Measurements from ENCODE around the gene PLSCR3.
A peak's percentile ranks its signal among the peaks of the same experiment; 100 is the strongest.

The PLSCR3 gene

GRCh38 chr17:7416323-7416722 is 22.0 kb upstream of the PLSCR3 start:
- no peak for TF ChIP-seq CTCF (IDR thresholded peaks at IDR 0.05; ENCODE audit: low read depth, low read length)
- DNase-seq (ENCODE audit: extremely low read depth, low read depth), result no peak

- TF ChIP-seq CTCF (IDR thresholded peaks at IDR 0.05; ENCODE audit: low read depth, low read length), result no peak
- DNase-seq (ENCODE audit: extremely low read depth, low read depth), result no peak
Measured at GRCh38 chr17:7415784-7416183, 21.5 kb upstream of the PLSCR3 start.

- DNase-seq (ENCODE audit: extremely low read depth, low read depth), result no peak
Measured at GRCh38 chr17:7414837-7415236, 20.5 kb upstream of the PLSCR3 start.

GRCh38 chr17:7413346-7413985 is 19.1 kb upstream of the PLSCR3 start:
- no peak for TF ChIP-seq CTCF (IDR thresholded peaks at IDR 0.05; ENCODE audit: low read depth, low read length)
- peak; percentile 15 for DNase-seq (ENCODE audit: extremely low read depth, low read depth)

More at GRCh38 chr17:7414837-7415236, 20.5 kb upstream of the PLSCR3 start:
- TF ChIP-seq CTCF (IDR thresholded peaks at IDR 0.05; ENCODE audit: low read depth, low read length), result no peak

- no peak for TF ChIP-seq CTCF (IDR thresholded peaks at IDR 0.05; ENCODE audit: low read depth, low read length)
- DNase-seq (ENCODE audit: extremely low read depth, low read depth), result no peak
Measured at GRCh38 chr17:7411427-7411750, 17.1 kb upstream of the PLSCR3 start.

- no peak for TF ChIP-seq CTCF (IDR thresholded peaks at IDR 0.05; ENCODE audit: low read depth, low read length)
- DNase-seq (ENCODE audit: extremely low read depth, low read depth), result no peak
Measured at GRCh38 chr17:7410634-7411426, 16.5 kb upstream of the PLSCR3 start.

GRCh38 chr17:7409716-7410115 is 15.4 kb upstream of the PLSCR3 start:
- no peak for DNase-seq (ENCODE audit: extremely low read depth, low read depth)
- no peak for TF ChIP-seq CTCF (IDR thresholded peaks at IDR 0.05; ENCODE audit: low read depth, low read length)
